K562 (cell line): Measurements from ENCODE around the gene COX6B2. TPM values are rescaled to one million over a fixed set of nuclear protein-coding genes. Genes with fewer than 3 reads are reported as not detected.

Experiments used
- ATAC-seq: fragments of 200-7000 bp; cut with Tn5 transposase; 3 replicates; pipeline ENCODE4 v1.9.1; 2020; ENCODE audit warnings: moderate library complexity
- BruUV-seq: library from RNA; stranded (reverse); fragments of 400-500 nt; replicated peaks from 2 replicates; lab custom pipeline; 2021; lab: Mats Ljungman, UMichigan
- CTCF ChIA-PET: fragments of 300-600 bp; formaldehyde crosslinking; extraction: SDS; loops from one replicate; lab custom pipeline; 2021; ENCODE audit warnings: low intra/inter-chr PET ratio; lab: Yijun Ruan, JAX
- POLR2A ChIA-PET: fragments of 300-600, 350-650 bp; sonication (Branson Sonifier 250); formaldehyde crosslinking; extraction: SDS; loops from one replicate; lab custom pipeline; 2021; ENCODE audit warnings: antibody characterized with exemption, inconsistent platforms; lab: Yijun Ruan, JAX
- DNase-seq, 4 experiments: peaks; one replicate each; pipeline versions ENCODE4 v3.0.0 to v3.0.0-alpha.2; 2011 to 2018; ENCODE audit warnings: low spot score in 3 of 4, mixed read lengths in 3 of 4; ENCODE audit errors: extremely low read depth in 1 of 4
- FAIRE-seq: peaks from 2 replicates; lab custom pipeline; 2011; peaks lifted over from hg19 to GRCh38; lab: Jason Lieb, UNC
- H2AFZ ChIP-seq: 2 replicates; pipeline ENCODE4 v1.6.0; 2011; ENCODE audit warnings: low read depth, low read length, control low read depth, inconsistent platforms
- H3K27ac ChIP-seq: fragments of 200-600 bp; 3 replicates; pipeline ENCODE4 v1.8.0; 2011; ENCODE audit warnings: low read depth, mild to moderate bottlenecking, control low read depth, inconsistent platforms, low read length, moderate library complexity, mixed read lengths; ENCODE audit errors: extremely low read depth
- H3K27me3 ChIP-seq, 2 experiments: fragments of 300-600 bp in 1 of 2; 2 replicates in 1 of 2; 3 replicates in 1 of 2; pipeline versions ENCODE4 v1.6.0 to v1.8.0; 2011; ENCODE audit warnings: inconsistent platforms in 2 of 2, low read length in 2 of 2, mild to moderate bottlenecking in 1 of 2, mixed read lengths in 1 of 2, moderate library complexity in 1 of 2; ENCODE audit not compliant: control insufficient read depth in 2 of 2, insufficient read depth in 2 of 2
- H3K36me3 ChIP-seq: fragments of 300-600 bp; 3 replicates; pipeline ENCODE4 v1.8.0; 2011; ENCODE audit warnings: mild to moderate bottlenecking, low read length, inconsistent platforms; ENCODE audit not compliant: control insufficient read depth, insufficient read depth
- H3K4me1 ChIP-seq, 2 experiments: fragments of 200-600 bp in 1 of 2; replicated peaks in 1 of 2; 2 replicates in 1 of 2; 3 replicates in 1 of 2; pipeline versions ENCODE4 v1.5.1 to v1.8.0; 2011; ENCODE audit warnings: inconsistent platforms in 2 of 2, low read length in 2 of 2, mild to moderate bottlenecking in 1 of 2, mixed read lengths in 1 of 2, moderate library complexity in 1 of 2; ENCODE audit not compliant: control insufficient read depth in 2 of 2, insufficient read depth in 2 of 2
- H3K4me2 ChIP-seq: 2 replicates; pipeline ENCODE4 v1.6.1; 2011; ENCODE audit warnings: low read length, control low read depth, inconsistent platforms, mixed read lengths; ENCODE audit not compliant: insufficient read depth
- H3K4me3 ChIP-seq: fragments of 200-600 bp; sonication (generic), shearing (Covaris generic); 2 replicates; pipeline ENCODE4 v1.5.1; 2016; ENCODE audit warnings: control low read depth, inconsistent platforms
- H3K79me2 ChIP-seq: fragments of 200-600 bp; 3 replicates; pipeline ENCODE4 v1.8.0; 2011; ENCODE audit warnings: low read length, inconsistent platforms; ENCODE audit not compliant: control insufficient read depth, insufficient read depth
- H3K9ac ChIP-seq, 2 experiments: 2 replicates each; pipeline versions ENCODE4 v1.6.0 to v1.6.1; 2011; ENCODE audit warnings: low read depth in 2 of 2, low read length in 2 of 2, control low read depth in 1 of 2, inconsistent platforms in 1 of 2, mild to moderate bottlenecking in 1 of 2, mixed read lengths in 1 of 2; ENCODE audit not compliant: insufficient read depth in 1 of 2
- H3K9me1 ChIP-seq: one replicate; pipeline ENCODE4 v1.6.0; 2011; ENCODE audit warnings: inconsistent platforms, mild to moderate bottlenecking, low read length, moderate library complexity; ENCODE audit not compliant: control insufficient read depth, insufficient read depth
- H3K9me3 ChIP-seq: replicated peaks from 2 replicates; pipeline ENCODE4 v1.5.1; 2011; ENCODE audit warnings: low read depth, low read length, inconsistent platforms; ENCODE audit not compliant: control insufficient read depth, insufficient read depth
- H4K20me1 ChIP-seq: replicated peaks from 2 replicates; pipeline ENCODE4 v1.6.1; 2011; ENCODE audit warnings: low read length, inconsistent platforms, mixed read lengths; ENCODE audit not compliant: control insufficient read depth, insufficient read depth
- CBX2 ChIP-seq: fragments of 200-600 bp; sonication (generic); IDR thresholded peaks from one replicate; pipeline ENCODE4 v1.6.1; 2012; ENCODE audit warnings: mild to moderate bottlenecking, low read length, inconsistent platforms; ENCODE audit not compliant: insufficient read depth, poor library complexity, severe bottlenecking
- E2F3 ChIP-seq: fragments of 250-450 bp; sonication (Bioruptor Pico); IDR thresholded peaks from 2 replicates; pipeline ENCODE4 v1.4.0; 2020; ENCODE audit warnings: mild to moderate bottlenecking
- EHMT2 ChIP-seq: fragments of 450-650 bp; IDR thresholded peaks from 2 replicates; pipeline ENCODE4 v1.6.1; 2018; ENCODE audit warnings: antibody characterized with exemption
- HDAC1 ChIP-seq, 2 experiments: fragments of 450-650 bp; IDR thresholded peaks; 2 replicates each; pipeline ENCODE4 v1.6.1; 2016 to 2017; ENCODE audit warnings: inconsistent platforms in 1 of 2, mild to moderate bottlenecking in 1 of 2, moderate library complexity in 1 of 2
- JUN ChIP-seq, 2 experiments: sonication (generic) in 1 of 2; formaldehyde crosslinking in 1 of 2; IDR thresholded peaks; 2 replicates each; pipeline versions ENCODE4 v1.6.1 to v1.8.0; 2012 to 2022; ENCODE audit warnings: borderline replicate concordance in 2 of 2, mild to moderate bottlenecking in 2 of 2, improper control_type of control experiment in 1 of 2, low read depth in 1 of 2, low read length in 1 of 2, missing genetic modification reagents in 1 of 2
- KDM1A ChIP-seq, 2 experiments: fragments of 450-650 bp; IDR thresholded peaks; 2 replicates each; pipeline ENCODE4 v1.6.1; 2016; ENCODE audit warnings: mild to moderate bottlenecking in 2 of 2
- NR2F6 ChIP-seq: fragments of 450-650 bp; formaldehyde crosslinking; IDR thresholded peaks from 2 replicates; pipeline ENCODE4 v1.4.0; 2020; ENCODE audit warnings: mild to moderate bottlenecking
- XRCC4 ChIP-seq: IDR thresholded peaks from one replicate; pipeline ENCODE4 v1.6.1; 2011; ENCODE audit not compliant: insufficient read depth, insufficient read length; ENCODE audit errors: extremely low read depth
- XRCC5 ChIP-seq: fragments of 200-400 bp; formaldehyde crosslinking; IDR thresholded peaks from 2 replicates; pipeline ENCODE4 v1.6.1; 2017; ENCODE audit warnings: low read depth, mild to moderate bottlenecking, low read length
- ZEB2 ChIP-seq: fragments of 450-650 bp; IDR thresholded peaks from 2 replicates; pipeline ENCODE4 v1.6.1; 2016
- WGBS: fragments of 100-300 bp; shearing (Covaris generic); methylation state at CpG from one replicate; pipeline ENCODE4 v1.1.6; 2016; ENCODE audit warnings: low coverage, mixed read lengths; ENCODE audit not compliant: insufficient coverage; ENCODE audit errors: missing lambda C conversion rate; 5-methylcytosine and 5-hydroxymethylcytosine counted together
- in situ Hi-C: fragments of 300-500 bp; cut with MboI; formaldehyde crosslinking; loops from 4 replicates; pipeline ENCODE4 v1.15.0; 2018; ENCODE audit warnings: inconsistent platforms, mixed read lengths
- intact Hi-C: fragments of 100-400 bp; cut with micrococcal nuclease; formaldehyde crosslinking; loops from 2 replicates; pipeline ENCODE4 v1.14.2; 2022
- polyA plus RNA-seq, 8 experiments: library from polyadenylated mRNA; depleted of rRNA in 4 of 8; stranded (reverse) in 5 of 8; unstranded in 3 of 8; fragments of >200 nt; fragmentation: Nextera tagmentation in 2 of 8; fragmentation: Illumina TruSeq in 1 of 8; extraction: Ambion mirVana in 2 of 8; extraction: Trizol in 1 of 8; gene quantifications; 2 replicates each; pipeline versions ENCODE4 v1.2.1 to v1.2.3, GENCODE V29; 2011 to 2014; ENCODE audit warnings: inconsistent platforms in 1 of 8, missing spikeins in 1 of 8
- total RNA-seq, 7 experiments: library from RNA; depleted of rRNA in 6 of 7; stranded (reverse); fragments of >200 nt in 6 of 7; fragmentation: Illumina TruSeq in 2 of 7; extraction: Trizol in 2 of 7; gene quantifications; 2 replicates each; pipeline versions ENCODE4 v1.2.1 to v1.2.3, GENCODE V29; 2011 to 2021; ENCODE audit warnings: low replicate concordance in 1 of 7
- TF ChIP-seq, protein P1 (sequence below): fragments of 450-650 bp; conservative IDR thresholded peaks from 2 replicates; pipeline ENCODE4 v1.6.1; 2016; ENCODE audit warnings: missing genetic modification characterization, low read depth, mild to moderate bottlenecking, missing compliant biosample characterization, moderate library complexity
- TF ChIP-seq, protein P2 (sequence below), 2 experiments: fragments of 200-800 bp in 1 of 2; sonication (Bioruptor generic) in 1 of 2; sonication (generic) in 1 of 2; formaldehyde crosslinking in 1 of 2; IDR thresholded peaks in 1 of 2; conservative IDR thresholded peaks in 1 of 2; 2 replicates each; pipeline versions ENCODE4 v1.5.0 to v1.6.1; 2016 to 2020; ENCODE audit warnings: missing compliant biosample characterization in 1 of 2, missing genetic modification characterization in 1 of 2, missing genetic modification reagents in 1 of 2
- TF ChIP-seq, protein P3 (sequence below): sonication (generic); formaldehyde crosslinking; IDR thresholded peaks from 2 replicates; pipeline ENCODE4 v1.9.0; 2022; ENCODE audit warnings: mild to moderate bottlenecking, missing genetic modification reagents

COX6B2 gene
- total and polyA plus RNA-seq, 9 of the 15 experiments (the other 6 are each of a cell fraction or from before 2014, with no cell fraction given) = 0.40 to 2.5 (median 0.83) TPM

DNA sequence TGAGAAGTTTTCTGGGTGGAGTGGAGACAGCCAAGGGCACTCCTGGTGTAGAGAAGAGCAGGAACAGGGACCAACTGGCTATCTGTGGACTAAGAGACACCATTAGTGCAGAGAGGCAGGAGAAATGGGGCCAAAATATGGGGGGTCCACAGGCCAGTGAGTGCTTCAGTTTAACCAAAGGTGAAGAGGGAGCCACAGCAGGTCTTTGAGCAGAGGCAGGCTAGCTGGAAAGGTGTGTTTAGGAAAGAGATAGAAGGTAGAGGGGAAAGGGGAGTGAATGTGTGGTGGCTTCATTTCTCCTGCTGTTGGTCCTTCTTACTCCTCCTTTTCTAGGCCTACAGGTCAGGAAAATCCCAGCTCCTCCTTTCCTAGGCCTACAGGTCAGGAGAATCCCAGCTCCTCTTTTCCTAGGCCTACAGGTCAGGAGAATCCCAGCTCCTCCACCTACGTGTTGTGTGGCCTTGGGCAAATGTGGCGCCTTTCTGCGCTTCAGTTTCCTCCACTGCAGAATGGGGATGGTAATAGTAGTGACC is 28.1 kb upstream of the COX6B2 start (continued):
- TF ChIP-seq, protein P1, sequence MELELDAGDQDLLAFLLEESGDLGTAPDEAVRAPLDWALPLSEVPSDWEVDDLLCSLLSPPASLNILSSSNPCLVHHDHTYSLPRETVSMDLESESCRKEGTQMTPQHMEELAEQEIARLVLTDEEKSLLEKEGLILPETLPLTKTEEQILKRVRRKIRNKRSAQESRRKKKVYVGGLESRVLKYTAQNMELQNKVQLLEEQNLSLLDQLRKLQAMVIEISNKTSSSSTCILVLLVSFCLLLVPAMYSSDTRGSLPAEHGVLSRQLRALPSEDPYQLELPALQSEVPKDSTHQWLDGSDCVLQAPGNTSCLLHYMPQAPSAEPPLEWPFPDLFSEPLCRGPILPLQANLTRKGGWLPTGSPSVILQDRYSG (tag) = no peak
- TF ChIP-seq E2F3 (CRISPR knock-in tag) = no peak
- TF ChIP-seq KDM1A (IDR thresholded peaks at IDR 0.05) = 0 out of 4 replicates have a peak, but pooled peaks of 1 of the 2 experiments have one; percentile 6
- TF ChIP-seq XRCC4 = no peak
- TF ChIP-seq, protein P2, sequence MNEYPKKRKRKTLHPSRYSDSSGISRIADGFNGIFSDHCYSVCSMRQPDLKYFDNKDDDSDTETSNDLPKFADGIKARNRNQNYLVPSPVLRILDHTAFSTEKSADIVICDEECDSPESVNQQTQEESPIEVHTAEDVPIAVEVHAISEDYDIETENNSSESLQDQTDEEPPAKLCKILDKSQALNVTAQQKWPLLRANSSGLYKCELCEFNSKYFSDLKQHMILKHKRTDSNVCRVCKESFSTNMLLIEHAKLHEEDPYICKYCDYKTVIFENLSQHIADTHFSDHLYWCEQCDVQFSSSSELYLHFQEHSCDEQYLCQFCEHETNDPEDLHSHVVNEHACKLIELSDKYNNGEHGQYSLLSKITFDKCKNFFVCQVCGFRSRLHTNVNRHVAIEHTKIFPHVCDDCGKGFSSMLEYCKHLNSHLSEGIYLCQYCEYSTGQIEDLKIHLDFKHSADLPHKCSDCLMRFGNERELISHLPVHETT (CRISPR knock-in tag; conservative IDR thresholded peaks at IDR 0.05 in 1 of 2, IDR thresholded peaks at IDR 0.05 in 1 of 2) = no peak

DNA sequence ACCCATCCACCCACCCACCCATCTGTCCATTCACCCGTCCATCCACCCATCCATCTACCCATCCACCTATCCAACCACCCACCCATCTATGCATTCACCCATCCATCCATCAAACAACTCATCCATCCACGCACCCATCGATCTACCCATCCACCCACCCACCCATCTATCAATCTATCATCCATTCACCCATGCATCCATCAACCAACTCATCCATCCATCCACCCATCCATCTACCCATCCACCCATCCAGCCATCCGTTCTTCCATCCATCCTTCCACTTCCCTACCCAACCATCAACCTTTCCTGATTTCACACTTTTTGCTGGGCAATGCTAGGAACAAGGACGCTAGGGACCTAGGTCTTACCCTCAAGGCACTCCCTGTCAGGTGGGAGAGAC is 27.5 kb upstream of the COX6B2 start:
- peaks cover 11% of the 10 kb centered on the region for H3K36me3 ChIP-seq
- H3K9me1 ChIP-seq = no peaks in the 10 kb centered on the region
- in situ Hi-C loops = no loop called here
- FAIRE-seq (no peak), DNase-seq (no peak), ATAC-seq (no peak)
- TF ChIP-seq XRCC5 (no peak), CBX2 (no peak), NR2F6 (CRISPR knock-in tag) (no peak), ZEB2 (no peak), JUN (IDR thresholded peaks at IDR 0.05; ENCODE audit: borderline replicate concordance, low read depth, low read length) (no peak), JUN (CRISPR knock-in tag; IDR thresholded peaks at IDR 0.05; ENCODE audit: borderline replicate concordance) (no peak), EHMT2 (peak; percentile 64; the same call in 1 of the 2 replicates), HDAC1 (IDR thresholded peaks at IDR 0.05) (peak in 1 of 2 experiments; percentile 10; a peak in 1 of 4 replicates)
- TF ChIP-seq, protein P3, sequence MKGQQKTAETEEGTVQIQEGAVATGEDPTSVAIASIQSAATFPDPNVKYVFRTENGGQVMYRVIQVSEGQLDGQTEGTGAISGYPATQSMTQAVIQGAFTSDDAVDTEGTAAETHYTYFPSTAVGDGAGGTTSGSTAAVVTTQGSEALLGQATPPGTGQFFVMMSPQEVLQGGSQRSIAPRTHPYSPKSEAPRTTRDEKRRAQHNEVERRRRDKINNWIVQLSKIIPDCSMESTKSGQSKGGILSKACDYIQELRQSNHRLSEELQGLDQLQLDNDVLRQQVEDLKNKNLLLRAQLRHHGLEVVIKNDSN (CRISPR knock-in tag) = no peak
- H3K79me2 ChIP-seq = peaks cover 44% of the 10 kb centered on the region
- peaks cover 10% of the 10 kb centered on the region for H4K20me1 ChIP-seq
- no peaks in the 10 kb centered on the region for H3K27me3 ChIP-seq
- peaks cover 18 to 45% of the 10 kb centered on the region in 2 experiments for H3K4me1 ChIP-seq
- CTCF ChIA-PET = no interaction called here
- no peak overlapping the region for H3K9ac ChIP-seq
- peak overlapping the region; percentile 16; the same call in 1 of the 2 replicates for H3K4me2 ChIP-seq
- no TSS peak for BruUV-seq
- intact Hi-C loops = no loop called here
- 89% methylated on average over 4 of the region's 5 CpGs for WGBS
- no peaks in the 10 kb centered on the region; the same call in 1 of the 2 replicates for H3K9me3 ChIP-seq
- no peak overlapping the region for H3K27ac ChIP-seq
- POLR2A ChIA-PET = interaction anchor here (12.9 kb wide), 1 partner anchor 23 kb away, joined by 195 read pairs; the partner anchor contains the start of gene UBE2S
- H2AFZ ChIP-seq = no peak overlapping the region
- no peak overlapping the region for H3K4me3 ChIP-seq
